Hematopoietic multipotent progenitor cell treated with erythropoietin and hydrocortisone succinate and interleukin-3 and kit ligand, for 17 days (in vitro differentiated cells): ENCODE data around the gene GAL3ST2.
"Not testable (repeated sequence)": the region's sequence is repeated elsewhere in the genome, so short reads cannot be mapped to it uniquely, and the experiment has no call there.

Experiments
- DNase-seq: peaks from one replicate; pipeline ENCODE4 v3.0.0-alpha.2; 2015; ENCODE audit warnings: low spot score

GAL3ST2 gene

GRCh38 chr2:241795021-241795999 is 18.7 kb downstream of the GAL3ST2 start:
- DNase-seq = no peak

GRCh38 chr2:241796209-241796608 is 19.6 kb downstream of the GAL3ST2 start:
- DNase-seq = no peak

- DNase-seq = no peak
Observed at GRCh38 chr2:241796610-241797138, 20.1 kb downstream of the GAL3ST2 start.

- DNase-seq = no peak
Observed at GRCh38 chr2:241797441-241798080, 20.9 kb downstream of the GAL3ST2 start.

- DNase-seq = no peak
Observed at GRCh38 chr2:241798081-241798630, 21.5 kb downstream of the GAL3ST2 start.

- DNase-seq = no peak
Observed at GRCh38 chr2:241798631-241799521, 22.3 kb downstream of the GAL3ST2 start.

- no peak for DNase-seq
Observed at GRCh38 chr2:241799522-241800197, 23.0 kb downstream of the GAL3ST2 start.

GRCh38 chr2:241800198-241800903 is 23.7 kb downstream of the GAL3ST2 start:
- not testable (repeated sequence) for DNase-seq

GRCh38 chr2:241801611-241802420 is 25.2 kb downstream of the GAL3ST2 start:
- no peak for DNase-seq

GRCh38 chr2:241802421-241803318 is 26.0 kb downstream of the GAL3ST2 start:
- no peak for DNase-seq

- DNase-seq = no peak
Observed at GRCh38 chr2:241803387-241804325, 27.0 kb downstream of the GAL3ST2 start.

- no peak for DNase-seq
Observed at GRCh38 chr2:241804326-241805229, 28.0 kb downstream of the GAL3ST2 start.

GRCh38 chr2:241806217-241806616 is 29.6 kb downstream of the GAL3ST2 start:
- DNase-seq = not testable (repeated sequence)

- DNase-seq = no peak
Observed at GRCh38 chr2:241808051-241808720, 31.6 kb downstream of the GAL3ST2 start.

GRCh38 chr2:241808721-241809382 is 32.2 kb downstream of the GAL3ST2 start, which contains the start of gene NEU4:
Gene NEU4 (plus strand): TSS chr2:241809193. CDS start chr2:241814485, 5,292 bp downstream.
- no peak for DNase-seq
